Effector memory CD4-positive, alpha-beta T cell (primary cell): ENCODE data around the gene LYST.

Experiments
- DNase-seq, 3 donors: peaks; one replicate each; pipeline ENCODE4 v3.0.0-alpha.2; 2020
- H3K27ac ChIP-seq: 2 replicates; pipeline ENCODE4 v1.7.0; 2013; ENCODE audit warnings: mild to moderate bottlenecking, low read length, moderate library complexity; ENCODE audit not compliant: insufficient read depth, poor library complexity, severe bottlenecking
- H3K27me3 ChIP-seq: replicated peaks from 2 replicates; pipeline ENCODE4 v1.7.0; 2013; ENCODE audit warnings: mild to moderate bottlenecking, low read length; ENCODE audit not compliant: insufficient read depth, control insufficient read depth, poor library complexity, severe bottlenecking
- H3K36me3 ChIP-seq: 2 replicates; pipeline ENCODE4 v1.7.0; 2013; ENCODE audit warnings: mild to moderate bottlenecking, low read length, moderate library complexity; ENCODE audit not compliant: control insufficient read depth, insufficient read depth
- H3K4me1 ChIP-seq: 2 replicates; pipeline ENCODE4 v1.7.0; 2013; ENCODE audit warnings: low read length, mild to moderate bottlenecking; ENCODE audit not compliant: control insufficient read depth, insufficient read depth, poor library complexity, severe bottlenecking
- H3K4me3 ChIP-seq: 2 replicates; pipeline ENCODE4 v1.7.0; 2013; ENCODE audit warnings: low read length, low read depth, mild to moderate bottlenecking; ENCODE audit not compliant: insufficient read depth, poor library complexity, severe bottlenecking
- H3K9me3 ChIP-seq: 2 replicates; pipeline ENCODE4 v1.7.0; 2013; ENCODE audit warnings: mild to moderate bottlenecking, low read length, moderate library complexity; ENCODE audit not compliant: control insufficient read depth

The LYST gene

DNA sequence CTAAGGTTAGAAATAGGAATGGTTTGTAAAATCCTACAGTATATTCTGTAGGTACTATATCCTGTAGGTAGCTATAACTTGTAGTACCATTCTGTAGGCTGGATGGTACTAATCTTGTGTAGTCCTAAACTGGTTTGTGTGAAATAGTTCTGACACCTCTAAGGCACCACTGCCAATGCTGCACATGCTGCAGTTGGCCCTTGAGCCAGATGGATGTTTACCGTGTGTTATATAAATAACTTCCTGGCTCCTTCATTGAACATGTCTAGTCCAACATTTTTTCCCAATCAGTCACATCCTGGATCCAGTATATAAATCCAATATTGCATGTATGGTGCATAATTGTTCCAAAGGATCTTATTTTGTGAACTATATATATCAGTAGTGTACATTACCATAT, 127.6 kb downstream of the LYST start:
- Histone ChIP-seq H3K27ac (no peak overlapping the region), H3K27me3 (no peaks in the 10 kb centered on the region), H3K4me1 (no peaks in the 10 kb centered on the region), H3K9me3 (no peaks in the 10 kb centered on the region), H3K4me3 (no peak overlapping the region), H3K36me3 (peaks cover 9% of the 10 kb centered on the region)
- DNase-seq, result no peak

GRCh38 chr1:235737751-235738150, 129.0 kb downstream of the LYST start:
- H3K36me3 ChIP-seq, result peaks cover 13% of the 10 kb centered on the region
- H3K4me3 ChIP-seq, result no peak overlapping the region
- H3K27me3 ChIP-seq, result no peaks in the 10 kb centered on the region
- H3K27ac ChIP-seq, result no peak overlapping the region
- DNase-seq, result no peak
- no peaks in the 10 kb centered on the region for H3K9me3 ChIP-seq
- H3K4me1 ChIP-seq, result no peaks in the 10 kb centered on the region

DNA sequence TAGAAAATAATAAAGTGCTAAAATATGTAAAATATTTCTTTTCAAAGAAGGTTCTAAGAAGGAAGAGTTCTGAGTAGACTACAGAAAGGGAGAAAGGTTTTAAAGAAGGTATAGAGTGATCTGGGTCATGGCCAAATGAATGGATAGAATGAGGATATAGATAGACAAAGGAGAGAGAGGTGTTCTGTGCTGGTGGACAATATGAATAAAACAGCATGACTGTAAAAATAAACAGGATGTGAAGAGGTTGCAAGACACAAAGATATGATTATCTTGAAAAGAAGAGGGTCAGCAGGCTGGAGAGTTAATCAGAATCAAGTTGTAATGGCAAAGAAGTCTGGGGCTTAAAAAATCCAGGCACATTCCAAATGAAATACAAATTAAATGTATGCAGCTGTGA, 130.4 kb downstream of the LYST start:
- Histone ChIP-seq H3K36me3 (peaks cover 13% of the 10 kb centered on the region), H3K27me3 (no peaks in the 10 kb centered on the region), H3K27ac (no peak overlapping the region)

DNA sequence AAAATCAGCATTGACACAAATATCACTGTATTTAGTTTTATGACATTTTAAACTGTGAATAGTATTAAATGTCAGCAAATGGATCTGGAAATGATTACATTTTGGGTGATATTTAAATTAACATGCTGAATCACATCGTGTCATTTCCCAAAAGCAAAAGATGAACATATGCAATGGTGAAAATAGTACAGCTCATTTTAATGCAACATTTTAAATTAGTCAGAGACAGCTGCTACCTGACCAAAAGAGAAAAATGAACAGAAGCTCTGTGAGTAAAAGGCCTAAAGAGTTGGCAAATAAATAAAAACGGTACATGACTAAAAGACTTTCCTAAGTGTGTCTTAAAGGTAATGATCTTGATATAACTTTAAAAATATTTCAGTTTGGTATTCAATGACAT, 131.1 kb downstream of the LYST start:
- H3K36me3 ChIP-seq, result peaks cover 10% of the 10 kb centered on the region
- no peaks in the 10 kb centered on the region for H3K4me1 ChIP-seq
- H3K9me3 ChIP-seq, result no peaks in the 10 kb centered on the region
- no peak overlapping the region for H3K4me3 ChIP-seq
- H3K27ac ChIP-seq, result no peak overlapping the region
- no peak for DNase-seq
- H3K27me3 ChIP-seq, result no peaks in the 10 kb centered on the region

More for the DNA sequence above, 130.4 kb downstream of the LYST start:
- Histone ChIP-seq H3K4me3 (no peak overlapping the region), H3K4me1 (no peaks in the 10 kb centered on the region), H3K9me3 (no peaks in the 10 kb centered on the region)
- no peak for DNase-seq

DNA sequence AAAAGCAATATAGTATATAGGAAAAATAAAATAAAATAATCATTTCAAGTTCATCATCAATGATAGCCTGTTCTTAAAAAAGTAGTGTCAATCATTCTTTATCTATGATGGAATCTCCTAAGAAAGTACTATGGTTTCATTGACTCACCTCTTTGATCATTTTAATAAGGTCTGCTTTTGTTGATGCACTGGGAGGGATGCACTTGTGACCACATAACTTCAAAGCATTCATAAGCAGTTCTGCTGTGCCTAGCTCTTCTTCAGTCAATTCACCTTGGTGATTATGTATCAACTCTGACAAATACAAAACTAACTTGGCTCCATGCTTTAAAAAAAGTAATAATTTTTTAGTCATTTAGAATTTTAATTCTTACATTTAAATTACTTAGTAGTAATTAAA, 132.4 kb downstream of the LYST start:
- H3K4me1 ChIP-seq, result no peaks in the 10 kb centered on the region
- H3K4me3 ChIP-seq, result no peak overlapping the region
- DNase-seq, result no peak
- no peak overlapping the region for H3K27ac ChIP-seq
- H3K27me3 ChIP-seq, result no peaks in the 10 kb centered on the region
- H3K9me3 ChIP-seq, result no peaks in the 10 kb centered on the region
- peaks cover 10% of the 10 kb centered on the region for H3K36me3 ChIP-seq

- H3K4me1 ChIP-seq, result no peaks in the 10 kb centered on the region
- H3K36me3 ChIP-seq, result peaks cover 4% of the 10 kb centered on the region
- no peak overlapping the region for H3K4me3 ChIP-seq
- no peak overlapping the region for H3K27ac ChIP-seq
- H3K27me3 ChIP-seq, result no peaks in the 10 kb centered on the region
- no peak for DNase-seq
- no peaks in the 10 kb centered on the region for H3K9me3 ChIP-seq
Measured at GRCh38 chr1:235730007-235730406, 136.7 kb downstream of the LYST start.

- no peak overlapping the region for H3K4me3 ChIP-seq
- peaks cover 10% of the 10 kb centered on the region for H3K36me3 ChIP-seq
- H3K27me3 ChIP-seq, result no peaks in the 10 kb centered on the region
- no peak for DNase-seq
- H3K9me3 ChIP-seq, result no peaks in the 10 kb centered on the region
- no peaks in the 10 kb centered on the region for H3K4me1 ChIP-seq
- no peak overlapping the region for H3K27ac ChIP-seq
Measured at GRCh38 chr1:235726557-235726956, 140.1 kb downstream of the LYST start.

DNA sequence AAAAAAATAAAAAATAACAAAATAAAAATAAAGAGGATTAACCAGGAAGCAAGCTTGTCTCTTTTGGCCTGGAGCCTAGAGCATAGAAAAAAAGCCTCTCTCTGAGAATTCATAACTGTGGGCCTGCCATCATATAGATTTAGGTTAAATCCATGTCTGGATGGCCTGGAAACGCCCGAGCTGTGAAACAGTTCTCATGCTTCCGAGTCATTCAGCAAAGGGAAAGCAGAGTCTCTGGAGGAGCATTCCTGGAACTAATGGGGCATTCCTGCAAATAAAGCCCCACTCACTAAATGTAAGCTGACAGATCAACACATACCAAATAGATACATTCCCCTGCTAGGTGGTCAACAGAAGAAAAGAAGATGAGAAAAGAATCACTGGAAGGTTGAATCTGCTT, 141.3 kb downstream of the LYST start:
- peaks cover 17% of the 10 kb centered on the region for H3K36me3 ChIP-seq
- no peaks in the 10 kb centered on the region for H3K27me3 ChIP-seq
- no peak for DNase-seq
- H3K4me1 ChIP-seq, result no peaks in the 10 kb centered on the region
- H3K9me3 ChIP-seq, result no peaks in the 10 kb centered on the region
- no peak overlapping the region for H3K27ac ChIP-seq
- no peak overlapping the region for H3K4me3 ChIP-seq

GRCh38 chr1:235724730-235725129, 142.0 kb downstream of the LYST start:
- no peaks in the 10 kb centered on the region for H3K9me3 ChIP-seq
- DNase-seq, result no peak
- H3K4me1 ChIP-seq, result no peaks in the 10 kb centered on the region
- no peaks in the 10 kb centered on the region for H3K27me3 ChIP-seq
- H3K27ac ChIP-seq, result no peak overlapping the region
- no peak overlapping the region for H3K4me3 ChIP-seq
- peaks cover 18% of the 10 kb centered on the region for H3K36me3 ChIP-seq

- DNase-seq, result no peak
- no peaks in the 10 kb centered on the region for H3K4me1 ChIP-seq
- H3K27me3 ChIP-seq, result no peaks in the 10 kb centered on the region
- H3K4me3 ChIP-seq, result no peak overlapping the region
- H3K9me3 ChIP-seq, result no peaks in the 10 kb centered on the region
- no peak overlapping the region for H3K27ac ChIP-seq
- H3K36me3 ChIP-seq, result peaks cover 18% of the 10 kb centered on the region
Measured at GRCh38 chr1:235722858-235723257, 143.8 kb downstream of the LYST start.

GRCh38 chr1:235721982-235722381, 144.7 kb downstream of the LYST start:
- no peak for DNase-seq
- Histone ChIP-seq H3K4me1 (no peaks in the 10 kb centered on the region), H3K36me3 (peaks cover 18% of the 10 kb centered on the region), H3K27me3 (no peaks in the 10 kb centered on the region), H3K4me3 (no peak overlapping the region), H3K9me3 (no peaks in the 10 kb centered on the region), H3K27ac (no peak overlapping the region)
